A549 (cell line): Measurements from ENCODE around the gene AUTS2. TPM values are rescaled to one million over a fixed set of nuclear protein-coding genes. Genes with fewer than 3 reads are reported as not detected.

Experiments
- ATAC-seq, 2 experiments: fragments of 200-7000 bp in 1 of 2; fragments of >200 bp in 1 of 2; cut with Nextera tagmentation in 1 of 2; cut with Tn5 transposase in 1 of 2; 3 replicates each; pipeline versions ENCODE4 v1.8.0 to v1.9.1; 2018 to 2020; ENCODE audit warnings: mild to moderate bottlenecking in 1 of 2, moderate library complexity in 1 of 2
- CTCF ChIA-PET: fragments of 300-600 bp; sonication (Branson Sonifier 250); formaldehyde crosslinking; extraction: SDS; loops from one replicate; lab custom pipeline; 2021; ENCODE audit warnings: antibody characterized with exemption, inconsistent platforms; lab: Yijun Ruan, JAX
- POLR2A ChIA-PET: fragments of 350-600 bp; formaldehyde crosslinking; extraction: SDS; loops from one replicate; lab custom pipeline; 2021; ENCODE audit warnings: antibody characterized with exemption, inconsistent platforms; lab: Yijun Ruan, JAX
- DNase-seq, 2 experiments: peaks; one replicate each; pipeline versions ENCODE4 v3.0.0 to v3.0.0-alpha.2; 2011 to 2016; ENCODE audit warnings: low read depth in 1 of 2, low spot score in 1 of 2
- FAIRE-seq: peaks from 2 replicates; lab custom pipeline; 2011; peaks lifted over from hg19 to GRCh38; lab: Jason Lieb, UNC
- H3K27ac ChIP-seq, 2 experiments: fragments of >200 bp; sonication (Bioruptor Twin); formaldehyde crosslinking; 3 replicates each; pipeline ENCODE4 v1.5.1; 2016 to 2017
- H3K4me1 ChIP-seq: fragments of >200 bp; sonication (Bioruptor Twin); formaldehyde crosslinking; 3 replicates; pipeline ENCODE4 v1.6.1; 2016
- H3K4me2 ChIP-seq: fragments of >200 bp; sonication (Bioruptor Twin); formaldehyde crosslinking; 3 replicates; pipeline ENCODE4 v1.6.1; 2016
- H3K4me3 ChIP-seq: fragments of >200 bp; sonication (Bioruptor Twin); formaldehyde crosslinking; 3 replicates; pipeline ENCODE4 v1.5.1; 2016
- H3K9me3 ChIP-seq: fragments of >200 bp; sonication (Bioruptor Twin); formaldehyde crosslinking; 3 replicates; pipeline ENCODE4 v1.6.1; 2016
- CBX2 ChIP-seq: fragments of 200-600 bp; sonication (generic); IDR thresholded peaks from 2 replicates; pipeline ENCODE4 v1.6.1; 2016; ENCODE audit warnings: low read depth, mild to moderate bottlenecking, borderline replicate concordance
- CHD4 ChIP-seq: fragments of 200-600 bp; sonication (generic); IDR thresholded peaks from 2 replicates; pipeline ENCODE4 v1.6.1; 2016; ENCODE audit warnings: antibody characterized with exemption, mild to moderate bottlenecking, borderline replicate concordance
- EHF ChIP-seq: fragments of 250-450 bp; sonication (Bioruptor Pico); IDR thresholded peaks from 2 replicates; pipeline ENCODE4 v1.5.0; 2020; ENCODE audit warnings: mild to moderate bottlenecking
- EHMT2 ChIP-seq: fragments of 200-600 bp; sonication (generic); IDR thresholded peaks from 2 replicates; pipeline ENCODE4 v1.6.1; 2016; ENCODE audit warnings: antibody characterized with exemption, low read depth, mild to moderate bottlenecking, moderate library complexity
- ESRRA ChIP-seq: fragments of 150-350 bp; IDR thresholded peaks from 2 replicates; pipeline ENCODE4 v1.6.1; 2014; ENCODE audit warnings: mild to moderate bottlenecking, low read length, borderline replicate concordance
- FOSB ChIP-seq: fragments of 250-450 bp; sonication (Bioruptor Pico); IDR thresholded peaks from 2 replicates; pipeline ENCODE4 v1.5.0; 2020; ENCODE audit warnings: mild to moderate bottlenecking, moderate library complexity
- FOXS1 ChIP-seq: fragments of 250-450 bp; sonication (Bioruptor Pico); IDR thresholded peaks from 2 replicates; pipeline ENCODE4 v1.5.0; 2020; ENCODE audit warnings: mild to moderate bottlenecking, moderate library complexity
- JUN ChIP-seq, 2 experiments: fragments of >200 bp; sonication (Bioruptor Twin); formaldehyde crosslinking; IDR thresholded peaks; 2 replicates in 1 of 2; 3 replicates in 1 of 2; pipeline ENCODE4 v1.6.1; 2016 to 2017
- KDM1A ChIP-seq: fragments of 200-600 bp; sonication (generic); IDR thresholded peaks from 2 replicates; pipeline ENCODE4 v1.6.1; 2016; ENCODE audit warnings: low read depth, mild to moderate bottlenecking
- MYC ChIP-seq: IDR thresholded peaks from 2 replicates; pipeline ENCODE4 v1.6.1; 2012; ENCODE audit warnings: mild to moderate bottlenecking, inconsistent platforms, low read length, improper control_type of control experiment, borderline replicate concordance
- NFE2L2 ChIP-seq: fragments of 150-350 bp; conservative IDR thresholded peaks from 2 replicates; pipeline ENCODE4 v1.6.1; 2014; ENCODE audit warnings: low read length
- POLR2A ChIP-seq: IDR thresholded peaks from 2 replicates; pipeline ENCODE4 v1.6.1; 2012; ENCODE audit warnings: mild to moderate bottlenecking, low read length
- POLR2AphosphoS2 ChIP-seq: conservative IDR thresholded peaks from 2 replicates; pipeline ENCODE4 v1.6.1; 2012; ENCODE audit warnings: low read length, improper control_type of control experiment, inconsistent platforms
- RFX5 ChIP-seq: fragments of 450-650 bp; IDR thresholded peaks from 2 replicates; pipeline ENCODE4 v1.7.1; 2014; ENCODE audit warnings: antibody characterized with exemption, mild to moderate bottlenecking, moderate library complexity
- RNF2 ChIP-seq: fragments of 200-600 bp; sonication (generic); IDR thresholded peaks from 2 replicates; pipeline ENCODE4 v1.6.1; 2016; ENCODE audit warnings: low read depth, mild to moderate bottlenecking, antibody characterized with exemption, moderate library complexity, borderline replicate concordance
- SREBF2 ChIP-seq: fragments of 450-650 bp; IDR thresholded peaks from 2 replicates; pipeline ENCODE4 v1.6.1; 2014; ENCODE audit warnings: mild to moderate bottlenecking, moderate library complexity
- TP53 ChIP-seq: fragments of 250-450 bp; sonication (Bioruptor Pico); IDR thresholded peaks from 2 replicates; pipeline ENCODE4 v1.5.0; 2021; ENCODE audit warnings: mild to moderate bottlenecking, moderate library complexity
- ZC3H11A ChIP-seq: fragments of 450-650 bp; IDR thresholded peaks from 2 replicates; pipeline ENCODE4 v1.6.1; 2014; ENCODE audit warnings: antibody characterized with exemption, mild to moderate bottlenecking
- ZFP36 ChIP-seq: fragments of 450-650 bp; IDR thresholded peaks from 2 replicates; pipeline ENCODE4 v1.6.1; 2014; ENCODE audit warnings: borderline replicate concordance; ENCODE audit not compliant: partially characterized antibody
- WGBS: methylation state at CpG from one replicate; pipeline ENCODE4 v1.1.6; 2017; ENCODE audit errors: missing lambda C conversion rate; 5-methylcytosine and 5-hydroxymethylcytosine counted together
- polyA plus RNA-seq, 4 experiments: library from polyadenylated mRNA; depleted of rRNA in 3 of 4; stranded (reverse); fragments of >200 nt; fragmentation: RNase III in 1 of 4; extraction: RNeasy Plus Mini Kit Qiagen cat#74134 plus additional on column Dnase treatment in 1 of 4; gene quantifications; 2 replicates in 3 of 4; 3 replicates in 1 of 4; pipeline ENCODE4 v1.2.3, GENCODE V29; 2011 to 2017
- TF ChIP-seq, protein P1 (sequence below): fragments of >200 bp; sonication (Bioruptor Twin); formaldehyde crosslinking; IDR thresholded peaks from 2 replicates; pipeline ENCODE4 v1.6.1; 2016
- TF ChIP-seq, protein P2 (sequence below): IDR thresholded peaks from 2 replicates; pipeline ENCODE4 v1.6.1; 2012
- TF ChIP-seq, protein P3 (sequence below): IDR thresholded peaks from 2 replicates; pipeline ENCODE4 v1.6.1; 2012
- TF ChIP-seq, protein P4 (sequence below): fragments of 250-450 bp; sonication (Bioruptor Pico); IDR thresholded peaks from 2 replicates; pipeline ENCODE4 v1.5.0; 2020; ENCODE audit warnings: low read depth, mild to moderate bottlenecking, moderate library complexity

AUTS2 gene
- polyA plus RNA-seq, 2 of the 4 experiments (the other 2 are of a cell fraction) = 1.6 to 3.6 TPM

DNA sequence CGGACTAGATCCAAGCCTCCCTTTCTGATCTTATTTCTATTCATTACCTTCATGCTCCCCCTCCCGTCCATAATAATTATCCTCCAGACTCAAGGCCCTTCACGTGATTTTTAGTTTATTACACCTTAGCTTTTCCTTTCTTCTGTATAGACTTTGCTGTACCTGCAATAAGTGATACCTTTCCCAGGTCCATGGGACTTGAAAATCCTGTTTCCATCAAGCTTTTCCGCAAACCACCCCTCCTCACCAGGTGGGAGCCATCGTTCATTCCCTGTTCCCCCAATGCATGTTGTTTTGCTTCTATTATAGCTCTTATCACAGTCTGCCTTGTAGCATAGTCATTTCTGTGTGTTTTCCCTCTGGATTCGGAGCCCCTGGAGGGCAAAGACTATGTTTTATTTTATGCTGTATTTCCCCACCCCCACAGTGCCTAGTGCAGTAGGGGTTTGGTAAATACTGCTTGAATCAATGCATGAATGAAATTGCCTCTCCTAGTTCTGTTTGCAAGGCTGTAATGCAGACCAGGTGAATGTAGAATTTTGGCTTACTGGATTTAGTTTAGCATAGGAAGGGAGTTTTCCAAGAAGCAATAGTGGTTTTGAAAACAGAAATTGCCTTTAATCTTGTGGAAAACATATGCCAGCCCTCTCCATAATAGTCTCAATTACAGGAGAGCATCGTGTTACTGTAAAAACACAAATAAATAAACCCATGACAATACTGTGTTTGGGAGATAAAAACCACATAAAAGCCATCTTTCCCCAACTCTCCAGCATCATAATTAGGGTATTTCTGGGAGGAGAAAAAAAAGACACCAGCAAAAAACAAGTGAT is 213.4 kb downstream of the AUTS2 start:
- POLR2A ChIA-PET = no interaction called here
- H3K4me2 ChIP-seq = no peak overlapping the region
- no peak for FAIRE-seq
- 38% methylated on average over 7 of the region's 7 CpGs for WGBS
- no peaks in the 10 kb centered on the region for H3K9me3 ChIP-seq
- H3K27ac ChIP-seq = no peak overlapping the region
- no peak for ATAC-seq
- H3K4me3 ChIP-seq = no peak overlapping the region
- CTCF ChIA-PET = no interaction called here
- H3K4me1 ChIP-seq = no peaks in the 10 kb centered on the region
- no peak for DNase-seq
- TF ChIP-seq FOSB (CRISPR knock-in tag) (no peak), EHF (no peak), JUN (IDR thresholded peaks at IDR 0.05) (no peak), EHMT2 (no peak), MYC (no peak), CBX2 (no peak), KDM1A (no peak), FOXS1 (CRISPR knock-in tag) (no peak), CHD4 (no peak), TP53 (CRISPR knock-in tag) (no peak), SREBF2 (no peak), ESRRA (no peak), NFE2L2 (no peak), ZFP36 (no peak), ZC3H11A (no peak), RFX5 (no peak)
- TF ChIP-seq, protein P1, sequence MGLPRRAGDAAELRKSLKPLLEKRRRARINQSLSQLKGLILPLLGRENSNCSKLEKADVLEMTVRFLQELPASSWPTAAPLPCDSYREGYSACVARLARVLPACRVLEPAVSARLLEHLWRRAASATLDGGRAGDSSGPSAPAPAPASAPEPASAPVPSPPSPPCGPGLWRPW = no peak
- TF ChIP-seq, protein P2, sequence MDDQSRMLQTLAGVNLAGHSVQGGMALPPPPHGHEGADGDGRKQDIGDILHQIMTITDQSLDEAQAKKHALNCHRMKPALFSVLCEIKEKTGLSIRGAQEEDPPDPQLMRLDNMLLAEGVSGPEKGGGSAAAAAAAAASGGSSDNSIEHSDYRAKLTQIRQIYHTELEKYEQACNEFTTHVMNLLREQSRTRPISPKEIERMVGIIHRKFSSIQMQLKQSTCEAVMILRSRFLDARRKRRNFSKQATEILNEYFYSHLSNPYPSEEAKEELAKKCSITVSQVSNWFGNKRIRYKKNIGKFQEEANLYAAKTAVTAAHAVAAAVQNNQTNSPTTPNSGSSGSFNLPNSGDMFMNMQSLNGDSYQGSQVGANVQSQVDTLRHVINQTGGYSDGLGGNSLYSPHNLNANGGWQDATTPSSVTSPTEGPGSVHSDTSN = no peak
- TF ChIP-seq, protein P3, sequence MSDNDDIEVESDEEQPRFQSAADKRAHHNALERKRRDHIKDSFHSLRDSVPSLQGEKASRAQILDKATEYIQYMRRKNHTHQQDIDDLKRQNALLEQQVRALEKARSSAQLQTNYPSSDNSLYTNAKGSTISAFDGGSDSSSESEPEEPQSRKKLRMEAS = no peak

DNA sequence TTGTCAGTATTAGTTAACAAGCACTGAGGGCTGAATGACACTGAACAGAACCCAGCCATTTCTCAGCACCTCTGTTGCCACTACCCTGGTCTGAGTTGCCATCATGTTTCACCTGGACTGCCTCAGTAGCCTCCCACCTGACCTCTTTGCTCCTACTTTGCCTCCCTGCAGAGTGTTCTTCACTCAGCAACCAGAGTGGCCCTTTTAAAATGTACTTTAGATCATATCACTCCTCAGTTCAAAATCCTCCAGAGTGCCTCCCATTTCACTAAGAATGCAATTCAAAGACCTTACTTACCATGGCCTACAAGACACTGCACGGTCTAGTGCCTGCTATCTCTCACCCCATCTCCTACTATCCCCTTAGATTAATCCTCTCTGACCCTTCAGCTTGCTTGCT is 214.5 kb downstream of the AUTS2 start:
- ATAC-seq = no peak
- Histone ChIP-seq H3K4me3 (no peak overlapping the region), H3K9me3 (no peaks in the 10 kb centered on the region), H3K4me2 (no peak overlapping the region), H3K4me1 (no peaks in the 10 kb centered on the region), H3K27ac (no peak overlapping the region)
- TF ChIP-seq RNF2 = no peak
- no peak for TF ChIP-seq POLR2AphosphoS2
- TF ChIP-seq, protein P4, sequence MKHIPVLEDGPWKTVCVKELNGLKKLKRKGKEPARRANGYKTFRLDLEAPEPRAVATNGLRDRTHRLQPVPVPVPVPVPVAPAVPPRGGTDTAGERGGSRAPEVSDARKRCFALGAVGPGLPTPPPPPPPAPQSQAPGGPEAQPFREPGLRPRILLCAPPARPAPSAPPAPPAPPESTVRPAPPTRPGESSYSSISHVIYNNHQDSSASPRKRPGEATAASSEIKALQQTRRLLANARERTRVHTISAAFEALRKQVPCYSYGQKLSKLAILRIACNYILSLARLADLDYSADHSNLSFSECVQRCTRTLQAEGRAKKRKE (CRISPR knock-in tag) = no peak
- TF ChIP-seq POLR2A = no peak
- TF ChIP-seq, protein P2 = no peak
- no peak for FAIRE-seq
- WGBS = 27% methylated on average over 1 of the region's 1 CpG
- ChIA-PET POLR2A (no interaction called here), CTCF (no interaction called here)
- DNase-seq = no peak
